ENCODE measurements around the gene UBE4A.

Gene UBE4A

DNA sequence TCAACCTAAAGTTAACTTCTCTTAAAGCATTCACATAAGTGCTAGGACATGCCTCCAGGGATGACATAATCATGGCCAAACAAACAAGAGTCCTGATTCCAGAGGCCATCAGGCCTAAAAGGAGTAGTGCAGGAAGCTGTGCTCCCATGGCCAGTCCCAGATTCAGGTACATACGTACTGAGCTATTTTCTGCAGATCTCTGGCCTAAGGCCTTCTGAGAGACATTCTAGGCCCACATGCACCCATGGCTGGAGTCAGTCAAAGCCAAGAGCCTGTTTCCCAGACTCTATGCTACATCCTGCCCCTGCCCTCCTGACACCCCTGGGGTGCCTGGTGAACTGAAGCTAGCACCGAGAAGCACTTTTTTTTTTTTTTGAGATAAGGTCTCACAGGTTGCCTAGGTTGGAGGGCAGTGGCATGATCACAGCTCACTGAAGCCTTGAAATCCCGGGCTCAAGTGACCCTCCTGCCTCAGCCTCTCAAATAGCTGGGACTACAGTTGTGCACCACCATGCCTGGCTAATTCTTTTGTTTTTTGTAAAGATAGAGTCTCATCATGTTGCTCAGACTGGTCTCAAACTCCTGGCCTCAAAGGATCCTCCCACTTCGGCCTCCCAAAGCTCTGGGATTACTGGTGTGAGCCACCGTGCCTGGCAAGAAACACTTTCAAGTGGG lies 17.4 kb upstream of the UBE4A start:
- DNase-seq (ENCODE audit: low read depth in 2 of 3, low spot score in 1 of 3) = no peak

DNA sequence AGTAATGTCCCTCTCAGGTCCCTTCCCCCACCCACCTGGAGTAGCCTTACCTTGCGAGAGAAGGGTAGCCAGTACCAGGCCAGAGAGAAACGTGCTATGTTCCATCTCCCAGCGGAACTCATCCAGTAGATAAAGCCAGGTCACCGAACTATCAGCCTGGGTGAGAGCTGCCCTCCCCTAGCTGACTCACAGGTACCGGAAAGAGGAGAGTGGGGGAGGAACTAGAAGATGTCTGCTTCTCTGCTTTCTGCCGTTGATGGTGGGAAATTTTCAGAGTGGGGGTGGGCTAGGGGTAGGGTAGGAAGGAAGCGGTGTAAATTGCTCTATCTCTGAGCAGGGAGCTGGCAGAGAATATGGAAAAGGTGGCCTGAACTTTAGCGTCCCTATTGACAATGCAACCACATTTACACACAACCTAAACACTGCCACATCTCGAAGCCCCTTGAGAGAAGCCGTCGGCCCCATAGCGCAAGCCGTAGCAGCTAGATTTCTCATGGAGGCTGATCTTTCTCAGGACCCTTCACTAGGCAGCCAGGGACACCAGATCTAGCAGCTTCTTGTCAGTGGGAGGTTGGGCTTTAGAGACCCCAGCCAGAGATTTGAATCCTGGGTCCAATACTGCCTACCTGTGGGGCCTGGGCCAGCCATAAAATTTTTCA lies 16.8 kb upstream of the UBE4A start, which contains the start of gene CD3D:
Gene CD3D (minus strand): TSS at position 203 of the 659 bp plus-strand sequence. CDS start 98 bp downstream, at position 105.
- peak; percentile 55 to 57 (median 57) for DNase-seq (ENCODE audit: low read depth in 2 of 3, low spot score in 1 of 3)

DNA sequence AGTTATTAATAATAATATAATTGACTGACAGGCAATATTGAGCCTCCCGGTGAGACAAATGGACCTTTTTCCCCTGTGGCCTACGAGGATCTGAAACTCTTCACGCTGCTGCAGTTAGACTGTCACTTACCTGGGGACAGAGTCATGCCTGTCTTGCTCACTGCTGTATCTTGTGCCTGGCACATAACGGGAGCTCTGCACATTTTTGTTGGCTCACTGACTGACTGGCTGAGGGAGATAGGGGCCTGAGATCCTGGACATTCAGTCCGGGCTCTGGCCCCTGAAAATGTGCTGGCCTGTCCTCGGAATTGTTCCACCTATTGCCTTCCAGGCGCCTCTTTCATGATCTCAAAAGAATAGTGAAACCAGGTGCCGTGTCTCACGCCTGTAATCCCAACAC lies 16.2 kb upstream of the UBE4A start:
- no peak for DNase-seq (ENCODE audit: low read depth in 2 of 3, low spot score in 1 of 3)

DNA sequence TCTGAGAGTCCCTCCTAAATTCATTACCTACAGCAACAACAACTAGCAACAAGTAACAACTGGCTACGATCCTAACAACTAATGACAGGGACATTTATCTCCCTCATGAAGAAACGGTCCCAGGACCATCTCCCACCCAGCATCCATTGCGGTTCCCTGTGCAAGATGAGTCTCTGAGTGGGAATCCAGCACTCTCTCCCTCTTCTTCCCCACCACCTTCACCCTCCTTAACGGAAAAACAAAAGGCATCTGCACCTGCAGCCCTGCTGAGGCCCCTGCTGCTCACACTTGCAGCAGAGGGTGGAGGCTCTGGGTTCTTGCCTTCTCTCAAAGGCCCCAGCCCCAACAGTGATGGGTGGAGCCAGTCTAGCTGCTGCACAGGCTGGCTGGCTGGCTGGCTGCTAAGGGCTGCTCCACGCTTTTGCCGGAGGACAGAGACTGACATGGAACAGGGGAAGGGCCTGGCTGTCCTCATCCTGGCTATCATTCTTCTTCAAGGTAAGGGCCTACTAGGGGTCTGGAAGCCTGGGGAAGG lies 15.4 kb upstream of the UBE4A start, which contains the start of gene CD3G:
Gene CD3G (plus strand): TSS at position 364 of the 535 bp plus-strand sequence. CDS start 80 bp downstream, at position 444.
- DNase-seq (ENCODE audit: low read depth in 2 of 3, low spot score in 1 of 3) = peak; percentile 53 to 59 (median 58)

DNA sequence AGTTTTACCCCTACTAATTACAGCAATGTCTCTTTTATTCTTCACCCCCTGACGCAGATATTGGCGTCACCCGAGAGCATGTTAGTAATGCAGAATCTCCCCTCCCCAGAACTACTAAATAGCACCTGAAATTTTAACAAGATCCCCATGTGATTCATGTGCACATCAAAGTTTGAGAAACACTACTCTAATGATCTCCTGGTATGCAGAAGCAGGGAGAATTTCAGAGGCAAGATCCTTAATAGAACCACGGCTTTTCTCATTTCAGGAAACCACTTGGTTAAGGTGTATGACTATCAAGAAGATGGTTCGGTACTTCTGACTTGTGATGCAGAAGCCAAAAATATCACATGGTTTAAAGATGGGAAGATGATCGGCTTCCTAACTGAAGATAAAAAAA lies 9.9 kb upstream of the UBE4A start:
- DNase-seq (ENCODE audit: low read depth in 2 of 3, low spot score in 1 of 3) = no peak

DNA sequence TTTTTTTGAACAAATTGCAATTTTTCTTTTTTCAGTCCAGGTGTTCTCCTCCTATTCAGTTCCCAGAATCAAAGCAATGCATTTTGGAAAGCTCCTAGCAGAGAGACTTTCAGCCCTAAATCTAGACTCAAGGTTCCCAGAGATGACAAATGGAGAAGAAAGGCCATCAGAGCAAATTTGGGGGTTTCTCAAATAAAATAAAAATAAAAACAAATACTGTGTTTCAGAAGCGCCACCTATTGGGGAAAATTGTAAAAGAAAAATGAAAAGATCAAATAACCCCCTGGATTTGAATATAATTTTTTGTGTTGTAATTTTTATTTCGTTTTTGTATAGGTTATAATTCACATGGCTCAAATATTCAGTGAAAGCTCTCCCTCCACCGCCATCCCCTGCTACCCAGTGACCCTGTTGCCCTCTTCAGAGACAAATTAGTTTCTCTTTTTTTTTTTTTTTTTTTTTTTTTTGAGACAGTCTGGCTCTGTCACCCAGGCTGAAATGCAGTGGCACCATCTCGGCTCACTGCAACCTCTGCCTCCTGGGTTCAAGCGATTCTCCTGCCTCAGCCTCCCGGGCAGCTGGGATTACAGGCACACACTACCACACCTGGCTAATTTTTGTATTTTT lies 6.2 kb upstream of the UBE4A start:
- DNase-seq (ENCODE audit: low read depth in 2 of 3, low spot score in 1 of 3) = no peak

DNA sequence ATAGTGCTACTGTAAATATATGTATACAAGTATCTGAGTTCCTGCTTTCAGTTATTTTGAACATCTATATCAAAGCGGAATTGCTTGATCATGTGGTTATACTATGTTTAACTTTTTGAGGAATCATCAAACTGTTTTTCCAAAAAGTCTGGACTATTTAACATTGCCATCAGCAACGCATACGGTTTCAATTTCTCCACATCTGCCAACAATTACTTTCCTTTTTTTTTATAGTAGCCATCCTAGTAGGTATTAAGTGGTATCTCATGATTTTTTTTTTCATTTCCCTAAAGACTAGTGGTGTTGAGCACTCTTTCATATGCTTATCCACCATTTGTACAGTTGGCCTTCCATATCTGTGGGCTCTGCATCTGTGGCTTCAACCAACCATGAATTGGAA lies 1.3 kb upstream of the UBE4A start:
- no peak for DNase-seq (ENCODE audit: low read depth in 2 of 3, low spot score in 1 of 3)

DNA sequence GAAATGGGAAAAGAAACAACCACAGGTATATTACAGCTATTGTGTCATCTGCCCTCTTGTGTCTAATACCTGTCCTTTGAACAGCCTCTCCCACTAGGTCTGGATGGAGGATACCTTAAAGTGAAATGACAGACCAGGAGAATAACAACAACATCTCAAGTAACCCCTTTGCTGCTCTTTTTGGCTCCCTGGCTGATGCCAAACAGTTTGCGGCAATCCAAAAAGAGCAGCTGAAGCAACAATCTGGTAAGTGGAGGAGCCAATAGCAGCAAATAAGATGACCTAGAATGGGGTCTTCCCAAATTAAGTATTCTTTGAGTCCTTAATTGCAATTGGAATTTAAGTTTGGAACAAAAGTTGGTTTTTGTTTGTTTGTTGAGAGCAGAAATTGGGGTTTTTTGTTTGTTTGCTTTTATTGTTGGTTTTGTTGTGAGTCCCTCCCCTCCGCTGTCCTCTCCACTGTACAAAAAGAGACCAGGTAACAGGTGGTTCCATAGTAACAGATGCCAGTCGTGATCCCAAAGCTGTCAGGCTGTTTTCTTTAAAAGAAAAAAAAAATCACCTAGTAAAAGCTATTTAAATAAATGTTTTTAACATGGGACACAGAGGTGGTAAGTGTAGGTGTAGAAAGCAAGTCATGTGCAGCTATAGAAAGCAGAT lies 5.7 kb downstream of the UBE4A start:
- no peak for DNase-seq (ENCODE audit: low read depth in 2 of 3, low spot score in 1 of 3)

DNA sequence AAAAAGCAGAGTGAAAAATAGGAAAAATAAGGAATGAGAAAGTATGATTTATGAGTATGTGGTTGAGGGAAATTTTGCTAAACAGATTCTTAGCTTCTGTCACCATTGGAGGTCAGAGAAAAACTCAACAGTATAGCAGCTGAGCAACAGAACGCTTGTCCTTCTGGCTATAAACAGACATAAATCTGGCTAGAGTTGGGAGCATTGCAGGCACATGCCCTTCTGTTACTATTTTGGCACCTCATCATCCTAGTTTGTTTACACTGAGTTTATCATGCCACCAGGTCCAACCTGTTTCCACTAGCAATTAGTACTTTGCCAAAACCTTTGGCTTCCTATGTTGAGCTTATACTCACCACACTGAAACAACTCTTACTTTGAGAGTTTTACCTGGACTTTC lies 6.9 kb downstream of the UBE4A start:
- no peak for DNase-seq (ENCODE audit: low read depth in 2 of 3, low spot score in 1 of 3)

DNA sequence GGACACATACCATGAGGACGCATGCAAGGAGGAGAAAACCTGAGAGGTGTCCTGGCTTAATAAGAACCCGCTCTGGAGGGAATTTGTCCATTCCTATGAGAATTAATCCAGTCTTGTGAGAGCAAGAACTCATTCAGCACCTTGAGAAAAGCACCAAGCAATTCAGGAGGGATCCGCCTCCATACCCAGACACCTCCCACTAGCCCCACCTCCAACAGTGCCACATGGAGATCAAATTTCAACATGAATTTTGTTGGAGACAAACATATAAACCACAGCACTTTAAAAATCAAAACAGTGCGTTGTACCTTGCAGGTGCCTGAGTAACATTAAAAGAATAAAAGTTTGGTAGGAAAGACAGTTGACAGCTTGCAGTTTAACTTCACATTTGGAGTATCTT lies 11.4 kb downstream of the UBE4A start:
- DNase-seq (ENCODE audit: low read depth in 2 of 3, low spot score in 1 of 3) = no peak

DNA sequence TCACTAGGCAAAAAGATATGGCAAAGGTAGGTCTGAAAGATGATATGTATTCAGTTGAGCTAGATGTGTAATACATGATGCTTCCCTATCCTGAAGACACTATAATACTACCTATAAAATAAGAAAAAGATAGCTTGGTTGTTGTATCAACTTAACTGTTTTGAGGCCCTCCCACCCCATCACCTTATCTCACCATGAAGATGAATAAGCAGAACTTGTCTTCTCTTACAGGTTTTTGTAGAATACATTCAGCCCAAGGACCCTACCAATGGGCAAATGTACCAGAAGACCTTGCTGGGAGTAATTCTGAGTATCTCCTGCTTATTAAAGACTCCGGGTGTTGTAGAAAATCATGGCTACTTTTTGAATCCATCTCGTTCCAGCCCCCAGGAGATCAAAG lies 13.9 kb downstream of the UBE4A start:
- DNase-seq (ENCODE audit: low read depth in 2 of 3, low spot score in 1 of 3) = no peak

DNA sequence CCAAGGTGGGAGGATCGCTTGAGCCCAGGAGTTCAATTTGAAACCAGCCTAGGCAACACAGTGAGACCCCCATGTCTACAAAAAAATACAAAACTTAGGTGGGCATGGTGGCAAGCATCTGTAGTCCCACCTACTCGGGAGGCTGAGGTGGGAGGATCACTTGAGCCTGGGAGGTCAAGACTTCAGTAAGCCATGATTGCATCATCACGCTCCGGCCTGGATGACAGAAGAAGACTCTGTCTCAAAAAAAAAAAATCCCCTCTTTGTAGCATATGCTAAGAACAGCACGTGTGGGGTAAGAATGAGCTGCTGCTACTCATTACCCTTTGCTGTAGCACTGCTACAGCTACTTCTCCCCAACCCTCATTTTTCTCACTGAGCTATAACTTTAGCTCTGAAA lies 14.5 kb downstream of the UBE4A start:
- no peak for DNase-seq (ENCODE audit: low read depth in 2 of 3, low spot score in 1 of 3)

DNA sequence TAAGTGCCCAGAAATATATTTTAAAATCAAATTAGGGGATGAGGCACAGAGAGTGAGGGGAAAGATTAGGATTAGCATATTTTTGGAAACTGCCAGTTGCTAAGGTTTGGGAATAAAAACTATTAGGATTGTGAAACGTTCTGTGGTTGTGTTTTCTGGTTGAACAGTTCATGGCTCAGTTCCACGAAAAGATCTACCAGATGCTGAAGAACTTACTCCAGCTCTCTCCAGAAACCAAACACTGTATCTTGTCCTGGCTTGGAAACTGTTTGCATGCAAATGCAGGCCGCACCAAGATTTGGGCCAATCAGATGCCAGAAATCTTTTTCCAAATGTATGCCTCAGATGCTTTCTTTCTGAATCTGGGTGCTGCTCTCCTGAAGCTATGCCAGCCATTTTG lies 15.3 kb downstream of the UBE4A start:
- DNase-seq (ENCODE audit: low read depth in 2 of 3, low spot score in 1 of 3) = no peak

DNA sequence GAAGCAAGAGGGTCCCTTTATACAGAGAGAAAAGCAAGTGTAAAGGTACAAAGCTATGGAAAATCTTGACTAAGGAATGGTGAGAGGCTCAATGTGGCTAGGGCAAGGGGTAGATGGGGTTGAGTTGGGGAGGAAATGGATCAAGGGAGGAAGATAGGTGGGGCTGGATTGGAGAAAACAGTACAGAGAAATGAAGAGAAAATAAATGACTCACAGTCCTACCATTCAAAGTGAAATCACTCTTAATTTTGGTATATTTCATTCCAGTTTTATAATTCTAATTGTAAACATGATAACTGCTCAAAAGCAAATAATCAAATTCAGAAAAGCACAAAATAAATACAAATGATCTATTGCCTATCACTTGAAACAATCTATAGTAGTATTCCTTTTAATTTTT lies 16.6 kb downstream of the UBE4A start:
- no peak for DNase-seq (ENCODE audit: low read depth in 2 of 3, low spot score in 1 of 3)

DNA sequence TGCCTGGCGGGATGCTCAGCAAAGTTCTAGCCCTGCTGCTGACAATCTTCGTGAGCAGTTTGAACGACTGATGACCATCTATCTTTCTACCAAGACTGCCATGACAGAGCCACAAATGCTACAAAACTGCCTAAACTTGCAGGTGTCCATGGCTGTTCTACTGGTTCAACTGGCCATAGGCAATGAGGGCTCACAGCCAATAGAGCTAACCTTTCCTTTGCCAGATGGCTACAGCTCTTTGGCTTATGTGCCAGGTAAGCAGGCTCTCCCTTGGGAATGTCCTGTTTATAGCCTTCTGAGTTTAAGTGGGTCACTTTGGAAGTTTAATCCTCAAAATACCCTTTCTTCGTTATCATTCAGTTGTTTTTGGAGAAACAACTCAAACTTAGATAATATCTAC lies 20.1 kb downstream of the UBE4A start:
- DNase-seq (ENCODE audit: low read depth in 2 of 3, low spot score in 1 of 3) = no peak

DNA sequence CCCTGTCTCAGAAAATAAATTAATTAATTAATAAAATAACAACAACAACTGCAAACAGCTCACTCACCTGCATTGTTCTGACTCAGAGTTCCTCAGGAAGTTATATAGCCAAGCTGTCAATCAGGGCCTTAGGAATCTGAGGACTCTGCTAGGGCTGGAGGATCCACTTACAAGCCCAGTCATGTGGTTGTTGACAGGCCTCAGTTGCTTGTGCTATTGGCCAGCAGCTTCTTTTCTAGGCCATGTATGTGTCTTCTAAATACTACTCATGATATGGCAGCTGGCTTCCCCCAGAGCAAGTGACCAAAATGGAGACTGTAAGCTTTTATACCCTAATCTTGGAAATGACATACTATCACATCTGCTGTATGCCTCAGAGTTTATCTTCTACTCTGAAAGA lies 21.2 kb downstream of the UBE4A start:
- no peak for DNase-seq (ENCODE audit: low read depth in 2 of 3, low spot score in 1 of 3)

DNA sequence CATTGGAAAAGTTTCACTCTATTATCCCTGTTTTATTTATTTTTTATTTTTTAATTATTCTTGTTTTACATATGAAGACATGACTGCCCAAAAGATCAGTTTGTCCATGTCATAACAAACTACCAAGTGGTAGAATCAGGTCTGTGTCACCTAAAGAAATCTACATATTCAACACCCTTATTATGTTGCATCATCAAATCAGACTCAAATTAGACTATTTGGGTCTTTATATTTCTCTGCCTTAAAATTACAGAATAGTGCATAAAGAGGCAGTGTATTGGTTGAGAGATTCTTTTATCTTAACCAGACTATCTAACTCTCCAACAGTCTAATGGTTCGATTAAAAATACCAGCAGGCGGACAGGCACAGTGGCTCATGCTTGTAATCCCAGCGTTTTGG lies 23.6 kb downstream of the UBE4A start:
- DNase-seq (ENCODE audit: low read depth in 2 of 3, low spot score in 1 of 3) = no peak

DNA sequence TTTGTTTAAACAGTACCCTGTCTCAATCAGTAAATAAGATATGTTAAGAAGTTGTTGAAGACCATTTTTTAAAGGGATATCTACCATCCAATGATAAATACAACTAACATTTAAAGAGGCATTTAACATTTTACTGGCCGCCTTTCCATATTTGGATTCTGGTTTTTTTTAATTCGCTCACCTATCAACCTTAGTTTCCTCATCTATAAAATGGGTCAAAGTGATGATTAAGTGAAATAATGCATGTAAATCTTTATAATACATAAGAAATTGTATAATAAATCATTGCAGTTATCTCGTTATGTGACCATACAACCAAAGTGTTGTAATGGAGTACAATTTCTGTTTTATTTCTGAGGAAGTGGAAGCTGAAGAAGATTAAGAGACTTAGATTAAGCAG lies 24.3 kb downstream of the UBE4A start:
- DNase-seq (ENCODE audit: low read depth in 2 of 3, low spot score in 1 of 3) = no peak

DNA sequence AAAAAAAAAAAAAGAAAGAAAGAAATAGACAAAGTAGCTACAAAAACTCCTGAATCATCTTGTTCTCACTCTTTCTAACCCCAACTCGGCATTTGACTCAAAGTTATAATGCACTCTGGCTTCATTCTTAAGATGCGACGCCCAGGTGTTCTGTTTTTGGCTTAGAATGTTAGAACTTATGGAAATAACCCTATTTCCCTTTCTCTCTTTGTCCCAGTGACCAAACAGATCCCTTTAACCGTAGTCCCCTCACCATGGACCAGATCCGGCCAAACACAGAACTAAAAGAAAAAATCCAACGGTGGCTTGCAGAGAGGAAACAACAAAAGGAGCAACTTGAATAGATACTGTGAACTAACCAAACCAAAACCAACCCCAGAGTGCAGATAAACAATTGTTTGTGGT lies 36.7 kb downstream of the UBE4A start:
- DNase-seq (ENCODE audit: low read depth in 2 of 3, low spot score in 1 of 3) = no peak

DNA sequence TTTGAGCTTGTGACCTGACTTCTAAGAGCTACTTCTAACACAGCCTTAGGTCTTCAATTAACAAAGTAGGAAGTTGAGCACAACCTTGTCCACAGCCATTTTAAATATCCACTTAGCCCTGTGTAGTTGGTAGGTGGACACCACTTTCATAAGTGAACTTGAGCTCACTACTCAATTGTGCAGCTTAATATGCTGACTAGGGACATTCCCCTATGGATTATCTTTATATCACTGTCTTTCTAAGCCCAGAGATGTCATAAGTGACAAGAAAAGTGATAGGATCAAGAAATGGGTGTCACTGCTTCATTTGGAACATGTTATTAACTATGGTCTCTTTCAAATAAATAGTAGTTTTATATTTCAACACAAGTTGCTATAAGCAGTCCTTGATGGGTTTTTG lies 38.0 kb downstream of the UBE4A start:
- no peak for DNase-seq (ENCODE audit: low read depth in 2 of 3, low spot score in 1 of 3)

DNA sequence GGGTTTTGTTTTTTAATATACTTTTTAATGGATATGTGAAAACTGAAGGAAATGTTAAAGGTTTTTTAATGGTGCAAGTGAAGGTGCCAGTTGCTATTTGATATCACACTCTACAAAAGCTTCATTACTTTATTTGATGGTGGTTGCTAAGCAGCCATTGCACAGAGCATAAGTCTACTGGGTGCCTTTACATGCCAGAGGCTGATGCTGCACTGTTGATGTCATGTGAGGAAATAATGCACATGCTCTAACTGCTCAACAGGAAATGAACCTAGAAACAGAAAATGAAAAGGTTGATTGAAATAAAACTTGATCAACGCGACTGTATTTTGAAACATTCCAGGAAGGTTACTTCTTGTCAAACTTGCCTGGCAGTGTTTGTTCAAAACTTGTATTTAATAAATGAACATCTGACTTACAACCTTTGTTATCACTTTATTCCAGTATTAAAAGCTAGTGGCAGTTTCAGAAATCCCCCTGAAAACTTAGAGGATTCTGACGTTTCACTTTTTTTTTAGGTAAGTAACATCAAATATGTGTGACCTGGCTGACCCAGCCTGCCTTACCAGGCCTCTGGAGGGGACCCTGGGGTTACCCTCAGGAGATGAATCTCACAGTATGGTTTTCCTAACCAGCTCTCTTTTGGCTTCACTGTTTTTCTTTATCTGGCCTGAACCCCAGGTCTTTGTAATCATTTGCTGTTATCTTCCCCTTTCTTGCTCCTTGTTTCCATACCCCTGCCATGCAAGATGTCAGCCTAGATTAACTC lies 39.6 kb downstream of the UBE4A start:
- peak in 2 of 3 donors; percentile 28 to 40 for DNase-seq (ENCODE audit: low read depth in 2 of 3, low spot score in 1 of 3)
